BE2C (cell line): ENCODE measurements around the gene DCLRE1B.

Experiments
- DNase-seq: peaks from one replicate; pipeline ENCODE4 v3.0.0-alpha.2; 2020
- H3K27me3 ChIP-seq: fragments of 250-450 bp; sonication (Bioruptor Pico); 2 replicates; pipeline ENCODE4 v1.5.1; 2020; ENCODE audit warnings: mild to moderate bottlenecking
- H3K36me3 ChIP-seq: fragments of 250-450 bp; sonication (Bioruptor Pico); 2 replicates; pipeline ENCODE4 v1.5.1; 2020; ENCODE audit warnings: mild to moderate bottlenecking
- H3K4me1 ChIP-seq: fragments of 250-450 bp; sonication (Bioruptor Pico); 2 replicates; pipeline ENCODE4 v1.5.1; 2020
- H3K4me3 ChIP-seq: 2 replicates; pipeline ENCODE4 v1.5.1; 2011; ENCODE audit warnings: low read depth, low read length
- H3K9me3 ChIP-seq: fragments of 250-450 bp; sonication (Bioruptor Pico); 2 replicates; pipeline ENCODE4 v1.5.1; 2020
- TF ChIP-seq, protein P1 (sequence below): IDR thresholded peaks from 2 replicates; pipeline ENCODE4 v1.5.1; 2012; ENCODE audit warnings: mild to moderate bottlenecking, low read depth, low read length

Gene DCLRE1B

DNA sequence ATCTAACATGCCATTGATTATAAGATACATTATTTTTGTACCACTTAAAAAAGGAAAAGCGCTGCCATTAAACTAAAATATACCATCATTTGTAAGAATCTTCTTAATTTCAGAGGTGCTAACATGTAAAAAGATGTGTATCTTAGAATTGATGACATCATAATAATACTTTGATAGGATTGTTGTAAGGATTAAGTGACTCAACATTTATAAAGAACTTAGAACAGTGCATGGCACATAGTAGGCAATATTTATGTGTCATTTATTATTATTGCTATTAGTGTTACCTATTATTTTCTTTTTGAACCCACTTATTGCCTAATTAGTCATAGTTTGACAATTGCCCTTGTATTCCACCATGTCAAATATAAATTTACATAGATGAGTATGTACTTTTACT lies 45.8 kb downstream of the DCLRE1B start:
- Histone ChIP-seq H3K36me3 (no peaks in the 10 kb centered on the region), H3K27me3 (no peaks in the 10 kb centered on the region), H3K4me3 (no peak overlapping the region), H3K9me3 (no peaks in the 10 kb centered on the region), H3K4me1 (peaks cover 9% of the 10 kb centered on the region)
- TF ChIP-seq, protein P1, sequence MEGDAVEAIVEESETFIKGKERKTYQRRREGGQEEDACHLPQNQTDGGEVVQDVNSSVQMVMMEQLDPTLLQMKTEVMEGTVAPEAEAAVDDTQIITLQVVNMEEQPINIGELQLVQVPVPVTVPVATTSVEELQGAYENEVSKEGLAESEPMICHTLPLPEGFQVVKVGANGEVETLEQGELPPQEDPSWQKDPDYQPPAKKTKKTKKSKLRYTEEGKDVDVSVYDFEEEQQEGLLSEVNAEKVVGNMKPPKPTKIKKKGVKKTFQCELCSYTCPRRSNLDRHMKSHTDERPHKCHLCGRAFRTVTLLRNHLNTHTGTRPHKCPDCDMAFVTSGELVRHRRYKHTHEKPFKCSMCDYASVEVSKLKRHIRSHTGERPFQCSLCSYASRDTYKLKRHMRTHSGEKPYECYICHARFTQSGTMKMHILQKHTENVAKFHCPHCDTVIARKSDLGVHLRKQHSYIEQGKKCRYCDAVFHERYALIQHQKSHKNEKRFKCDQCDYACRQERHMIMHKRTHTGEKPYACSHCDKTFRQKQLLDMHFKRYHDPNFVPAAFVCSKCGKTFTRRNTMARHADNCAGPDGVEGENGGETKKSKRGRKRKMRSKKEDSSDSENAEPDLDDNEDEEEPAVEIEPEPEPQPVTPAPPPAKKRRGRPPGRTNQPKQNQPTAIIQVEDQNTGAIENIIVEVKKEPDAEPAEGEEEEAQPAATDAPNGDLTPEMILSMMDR: no peak
- no peak for DNase-seq

DNA sequence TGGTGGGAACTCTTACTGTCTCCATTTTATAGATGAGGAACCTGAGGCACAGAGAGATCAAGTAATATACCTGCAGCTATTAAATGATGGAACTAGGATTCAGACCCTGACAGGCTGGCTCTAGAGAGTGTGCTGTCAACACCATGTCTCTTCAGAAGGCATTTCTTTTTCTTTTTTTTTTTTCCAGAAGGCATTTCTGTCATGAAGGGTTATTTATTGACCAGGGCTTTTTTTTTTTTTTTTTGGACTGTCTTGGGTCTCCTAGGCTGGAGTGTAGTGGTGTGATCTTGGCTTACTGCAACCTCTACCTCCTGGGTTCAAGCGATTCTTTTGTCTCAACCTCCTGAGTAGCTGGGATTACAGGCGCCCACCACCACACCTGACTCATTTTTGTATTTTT lies 46.6 kb downstream of the DCLRE1B start:
- DNase-seq: no peak
- H3K36me3 ChIP-seq: peaks cover 4% of the 10 kb centered on the region; the same call in 1 of the 2 replicates
- TF ChIP-seq, protein P1: no peak
- no peaks in the 10 kb centered on the region for H3K9me3 ChIP-seq
- no peak overlapping the region for H3K4me3 ChIP-seq
- no peaks in the 10 kb centered on the region for H3K27me3 ChIP-seq
- H3K4me1 ChIP-seq: peaks cover 6% of the 10 kb centered on the region

DNA sequence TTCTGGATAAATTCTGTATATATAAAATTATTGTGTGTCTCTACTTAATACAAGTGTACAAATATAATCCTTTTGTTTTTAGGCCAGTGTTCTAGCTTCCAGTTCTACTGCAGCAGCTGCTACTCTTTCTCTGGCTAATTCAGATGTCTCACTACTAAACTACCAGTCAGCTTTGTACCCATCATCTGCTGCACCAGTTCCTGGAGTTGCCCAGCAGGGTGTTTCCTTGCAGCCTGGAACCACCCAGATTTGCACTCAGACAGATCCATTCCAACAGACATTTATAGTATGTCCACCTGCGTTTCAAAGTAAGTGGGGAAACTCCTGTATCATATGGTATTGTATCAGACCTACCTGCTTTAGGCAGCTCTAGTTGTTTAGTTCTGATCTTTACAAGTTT lies 52.9 kb downstream of the DCLRE1B start:
- TF ChIP-seq, protein P1: peak; percentile 22
- peaks cover 15% of the 10 kb centered on the region for H3K36me3 ChIP-seq
- no peaks in the 10 kb centered on the region for H3K27me3 ChIP-seq
- H3K9me3 ChIP-seq: no peaks in the 10 kb centered on the region
- DNase-seq: peak; percentile 22
- H3K4me3 ChIP-seq: no peak overlapping the region
- no peaks in the 10 kb centered on the region for H3K4me1 ChIP-seq

DNA sequence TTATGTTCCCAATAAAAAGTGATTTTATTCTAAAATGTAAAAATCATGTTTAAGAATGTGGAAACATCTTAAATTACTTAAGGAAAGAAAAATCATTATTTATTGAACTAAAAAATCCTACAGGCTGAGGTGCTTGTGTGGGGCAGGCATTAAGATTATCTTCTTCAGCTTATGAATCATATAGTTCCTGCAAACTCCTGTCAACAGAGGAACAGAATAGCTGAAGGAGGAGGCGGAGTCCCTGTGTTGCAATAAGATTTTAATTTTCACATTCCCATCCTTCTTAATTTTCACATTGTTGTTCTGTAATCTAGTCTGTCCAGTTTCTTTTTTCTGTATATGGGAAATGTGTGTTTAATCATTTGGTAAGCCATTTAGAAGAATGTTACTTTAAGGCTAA lies 53.6 kb downstream of the DCLRE1B start:
- Histone ChIP-seq H3K36me3 (peaks cover 20% of the 10 kb centered on the region), H3K4me1 (no peaks in the 10 kb centered on the region), H3K9me3 (no peaks in the 10 kb centered on the region), H3K27me3 (no peaks in the 10 kb centered on the region), H3K4me3 (no peak overlapping the region)
- TF ChIP-seq, protein P1: no peak
- no peak for DNase-seq

DNA sequence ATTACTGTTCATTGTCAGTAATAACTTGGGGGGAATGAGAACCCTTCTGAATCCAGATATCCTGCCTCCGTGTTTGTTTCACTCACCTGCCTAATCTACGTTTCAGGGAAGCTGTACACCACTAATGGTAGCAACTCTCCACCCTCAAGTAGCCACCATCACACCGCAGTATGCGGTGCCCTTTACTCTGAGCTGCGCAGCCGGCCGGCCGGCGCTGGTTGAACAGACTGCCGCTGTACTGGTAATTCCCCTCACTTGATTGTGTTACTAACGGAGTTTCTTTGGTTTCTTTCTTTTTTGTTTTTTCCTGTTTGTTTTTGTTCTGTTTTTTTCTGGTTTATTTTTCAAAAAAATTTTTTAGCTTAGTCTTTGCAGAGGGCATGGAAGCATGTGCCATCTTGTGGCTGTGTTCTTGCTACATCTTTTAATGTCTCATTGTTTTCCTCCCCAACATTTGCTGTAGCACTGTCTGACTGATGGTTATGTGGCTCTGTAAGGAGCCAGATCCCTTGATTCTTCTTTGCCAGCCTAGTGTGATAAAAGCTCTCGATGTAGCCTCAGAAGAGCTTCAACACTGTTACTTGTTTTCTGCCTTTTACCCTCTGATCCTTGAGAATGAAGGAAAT lies 58.3 kb downstream of the DCLRE1B start:
- Histone ChIP-seq H3K27me3 (no peaks in the 10 kb centered on the region), H3K4me3 (no peak overlapping the region), H3K9me3 (no peaks in the 10 kb centered on the region), H3K4me1 (no peaks in the 10 kb centered on the region), H3K36me3 (peaks cover 44% of the 10 kb centered on the region)
- TF ChIP-seq, protein P1: no peak
- no peak for DNase-seq
